ENCODE measurements around the gene GDF15.

- TF ChIP-seq CTCF (IDR thresholded peaks at IDR 0.05; ENCODE audit: insufficient read depth, low read length, poor library complexity, severe bottlenecking) = no peak
- TF ChIP-seq EZH2phosphoT487 (conservative IDR thresholded peaks at IDR 0.05; ENCODE audit: low read length) = no peak
These were observed 46.2 kb upstream of the GDF15 start for GRCh38 chr19:18339723-18340122.
